ENCODE data around the gene CSTF3. TPM values are rescaled to one million over a fixed set of nuclear protein-coding genes. Genes with fewer than 3 reads are reported as not detected.
"Not testable (repeated sequence)": the region's sequence is repeated elsewhere in the genome, so short reads cannot be mapped to it uniquely, and the experiment has no call there.

The CSTF3 gene
- total RNA-seq, 1 experiment from 2014 or later = 28.5 TPM

DNA sequence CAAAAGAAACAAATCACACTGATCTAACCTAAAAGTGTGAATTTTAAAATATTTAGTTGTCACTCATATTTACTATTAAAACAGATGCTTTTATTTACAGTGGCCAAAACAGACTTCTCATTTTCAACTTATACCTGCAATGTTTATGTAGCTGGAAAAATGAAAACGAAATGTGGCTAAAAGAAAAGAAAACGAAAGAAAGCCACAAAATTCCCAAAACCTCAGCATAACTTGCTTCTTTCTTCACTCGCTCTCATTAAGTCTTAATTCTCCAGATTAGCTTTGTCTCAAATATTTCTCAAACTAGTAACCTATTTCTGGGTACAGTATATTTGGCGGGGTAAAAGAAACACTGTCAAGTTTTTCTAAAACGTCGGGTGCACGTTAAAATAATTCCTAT lies 693 bp downstream of the CSTF3 start:
- DNase-seq (ENCODE audit: low read depth) = no peak

DNA sequence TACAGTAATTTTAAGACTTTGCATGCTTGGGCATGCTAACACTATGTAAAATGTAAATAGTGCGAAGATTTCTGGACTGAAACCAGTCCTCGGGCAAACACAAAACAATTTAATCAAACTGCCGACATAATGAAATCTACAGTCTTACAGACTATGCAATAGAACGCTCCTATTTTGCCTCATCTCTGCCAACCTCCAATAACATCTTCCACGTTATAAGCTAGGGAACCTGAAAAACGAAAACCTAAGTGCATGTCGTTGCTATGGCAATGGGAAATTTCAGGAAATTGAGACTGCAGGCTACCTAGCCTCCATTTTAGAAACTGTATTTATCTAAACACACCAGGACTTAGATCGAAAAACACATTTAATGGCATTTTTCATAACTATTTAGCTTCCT lies 1.1 kb downstream of the CSTF3 start:
- peak; percentile 71 for DNase-seq (ENCODE audit: low read depth)

DNA sequence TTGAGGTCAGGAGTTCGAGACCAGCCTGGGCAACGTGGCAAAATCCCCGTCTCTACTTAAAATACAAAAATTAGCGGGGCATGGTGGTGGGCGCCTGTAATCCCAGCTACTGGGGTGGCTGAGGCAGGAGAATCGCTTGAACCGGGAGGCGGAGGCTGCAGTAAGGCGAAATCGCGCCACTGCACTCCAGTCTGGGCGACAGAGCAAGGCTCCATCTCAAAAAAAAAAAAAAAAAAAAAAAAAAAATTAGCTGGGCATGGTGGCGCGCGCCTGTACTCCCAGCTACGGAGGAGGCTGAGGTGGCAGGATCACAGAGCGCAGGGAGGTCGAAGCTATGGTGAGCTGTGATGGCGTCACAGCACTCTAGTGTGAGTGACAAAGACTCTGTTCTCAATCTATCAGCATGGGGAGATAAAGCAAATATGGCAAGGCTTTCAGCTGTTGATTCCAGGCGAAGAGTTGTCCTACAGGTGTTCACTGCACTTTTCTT lies 1.9 kb downstream of the CSTF3 start:
- DNase-seq (ENCODE audit: low read depth) = not testable (repeated sequence)

DNA sequence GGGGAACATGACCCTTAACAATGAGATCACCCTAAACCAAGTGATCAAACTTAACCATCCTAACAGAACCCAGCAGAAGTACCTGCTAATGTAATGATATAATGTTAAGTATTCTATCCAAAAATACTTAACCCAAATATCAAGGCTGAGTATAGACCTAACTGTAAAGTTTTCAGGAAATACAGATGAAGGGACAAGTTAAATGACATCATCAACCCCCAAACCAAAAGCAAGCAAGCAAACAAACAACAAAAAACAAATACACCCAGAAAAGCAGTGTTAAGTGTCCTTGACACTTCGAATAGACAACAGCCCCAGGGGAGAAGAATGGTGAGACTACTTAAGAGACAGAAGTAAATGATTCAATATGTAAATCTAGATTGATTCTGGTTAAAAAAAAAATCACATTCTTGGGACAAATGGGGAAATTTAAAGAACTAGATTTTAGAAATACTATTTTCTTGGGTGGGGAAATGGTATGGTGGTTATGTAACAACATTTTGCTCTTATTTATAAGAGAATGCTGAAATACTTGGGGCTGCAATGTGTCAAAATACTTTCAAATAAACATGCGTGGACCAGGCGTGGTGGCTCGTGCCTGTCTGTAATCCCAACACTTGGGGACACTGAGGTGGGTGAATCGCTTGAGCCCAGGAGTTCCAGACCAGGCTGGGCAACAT lies 2.5 kb downstream of the CSTF3 start:
- no peak for DNase-seq (ENCODE audit: low read depth)

DNA sequence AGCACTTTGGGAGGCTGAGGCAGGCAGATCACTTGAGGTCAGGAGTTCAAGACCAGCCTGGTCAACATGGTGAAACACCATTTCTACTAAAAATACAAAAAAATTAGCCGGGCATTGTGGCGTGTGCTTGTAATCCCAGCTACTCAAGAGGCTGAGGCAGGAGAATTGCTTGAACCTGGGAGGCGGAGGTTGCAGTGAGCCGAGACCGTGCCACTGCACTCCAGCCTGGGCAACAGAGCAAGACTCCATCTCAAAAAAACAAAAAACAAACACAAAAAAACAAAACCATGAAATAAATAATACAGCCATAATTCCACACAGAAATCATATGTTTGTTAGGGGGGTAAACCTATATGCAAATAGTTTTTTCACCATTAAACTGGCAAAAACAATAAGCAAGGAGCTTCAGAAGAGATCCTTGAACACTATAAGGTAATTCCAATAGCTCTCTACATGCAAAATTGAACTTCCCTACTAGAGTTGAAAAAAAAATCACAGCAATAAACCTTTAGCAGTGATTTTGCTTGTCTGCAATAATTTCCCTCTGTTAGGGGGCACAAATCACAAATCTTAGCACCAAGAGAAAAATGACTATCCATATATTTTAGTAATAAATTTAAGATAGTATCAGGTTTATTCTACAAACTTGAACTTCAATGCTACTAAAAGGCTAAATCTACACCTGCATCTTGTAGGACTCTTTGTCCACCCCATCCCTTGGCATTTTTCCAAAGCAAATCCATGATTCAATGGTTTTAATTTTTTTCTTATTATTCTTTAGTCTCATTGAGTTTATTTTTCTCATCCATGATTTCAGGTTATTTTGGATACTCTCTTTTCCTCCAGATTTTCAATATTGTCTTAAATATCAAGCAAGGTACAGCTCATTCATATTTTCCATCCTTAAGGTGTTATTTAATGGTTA lies 3.9 kb downstream of the CSTF3 start:
- DNase-seq (ENCODE audit: low read depth) = no peak

DNA sequence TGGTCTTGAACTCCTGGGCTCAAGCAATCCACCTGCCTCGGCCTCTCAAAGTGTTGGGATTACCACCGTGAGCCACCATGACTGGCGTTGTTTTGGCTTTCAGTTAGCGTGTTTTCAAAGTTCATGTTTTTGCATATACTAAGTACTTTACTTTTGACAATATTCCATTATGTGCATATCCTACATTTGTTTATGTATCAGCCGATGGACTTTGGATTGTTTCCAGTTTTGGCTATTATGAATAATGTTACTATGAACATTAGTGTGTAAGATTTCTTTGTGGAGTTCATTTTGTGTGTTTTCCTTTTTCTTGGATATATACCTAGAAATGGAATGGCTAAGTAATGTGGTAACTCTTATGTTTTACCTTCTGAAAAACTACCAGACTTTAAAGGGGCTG lies 9.9 kb downstream of the CSTF3 start:
- DNase-seq (ENCODE audit: low read depth) = no peak

DNA sequence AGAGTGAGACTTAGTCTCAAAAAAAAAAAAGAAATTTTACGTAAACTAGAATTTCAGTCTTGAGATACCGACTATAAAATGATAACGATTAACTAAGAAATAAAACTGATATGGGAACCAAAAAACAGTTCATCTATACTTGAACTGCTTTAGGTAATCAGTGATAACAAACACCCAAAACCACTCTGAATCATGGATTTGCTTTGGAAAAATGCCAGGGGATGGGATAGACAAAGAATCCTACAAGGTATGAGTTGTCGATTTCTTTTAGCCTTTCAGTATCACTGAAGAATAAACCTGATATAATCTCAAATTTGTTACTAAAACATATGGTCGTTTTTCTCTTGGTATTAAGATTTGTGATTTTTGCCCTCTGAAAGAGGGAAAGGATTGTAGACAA lies 13.7 kb downstream of the CSTF3 start:
- peak; percentile 58 for DNase-seq (ENCODE audit: low read depth)

DNA sequence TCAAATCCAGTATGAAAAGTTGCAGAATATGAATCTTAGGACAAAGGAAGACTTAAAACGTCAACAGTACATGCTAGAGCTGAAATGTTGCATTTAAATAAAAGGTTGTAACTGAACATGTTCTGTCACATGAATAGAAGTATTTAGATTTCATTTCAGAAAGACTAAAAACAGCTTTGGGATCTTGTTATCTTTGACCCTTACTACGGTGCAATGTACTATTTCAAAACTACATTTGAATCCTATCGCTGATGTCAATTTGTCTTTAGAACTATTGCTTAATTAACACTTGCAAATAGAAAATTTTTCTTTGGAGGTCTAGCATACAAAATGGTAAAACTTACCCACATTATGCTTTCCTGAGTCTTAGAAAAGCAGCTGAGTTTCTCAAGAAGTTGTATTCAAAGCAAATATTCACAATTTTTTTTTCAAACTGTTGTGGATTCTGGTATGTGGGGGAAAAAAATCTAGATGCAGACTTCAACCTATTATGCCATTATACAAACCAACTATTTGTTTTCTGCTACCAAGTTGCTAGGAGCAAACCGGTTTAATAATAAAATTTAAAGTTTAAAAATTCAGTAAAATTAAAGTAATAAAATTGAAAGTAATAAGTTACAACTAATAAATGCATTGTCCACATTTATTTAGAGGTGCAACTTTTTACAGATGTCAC lies 25.4 kb downstream of the CSTF3 start:
- no peak for DNase-seq (ENCODE audit: low read depth)

DNA sequence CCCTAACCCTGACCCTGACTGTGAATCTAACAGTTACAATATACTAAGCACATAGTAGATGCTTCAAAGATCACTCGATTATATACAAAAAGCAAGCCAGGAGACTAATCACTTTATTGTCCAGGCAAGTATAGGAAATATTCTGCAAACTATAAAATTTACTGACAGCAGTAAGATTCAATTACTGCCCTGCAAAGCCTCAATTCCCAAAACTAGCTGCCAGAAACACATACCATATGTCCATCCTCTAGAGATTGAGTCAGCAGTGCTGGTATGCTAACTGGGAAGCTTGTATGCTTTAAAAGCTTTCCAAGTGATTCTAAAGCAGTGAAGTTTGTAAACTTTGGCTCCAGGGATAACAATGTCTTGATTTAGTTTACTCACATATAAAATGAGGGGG lies 26.1 kb downstream of the CSTF3 start:
- no peak for DNase-seq (ENCODE audit: low read depth)

DNA sequence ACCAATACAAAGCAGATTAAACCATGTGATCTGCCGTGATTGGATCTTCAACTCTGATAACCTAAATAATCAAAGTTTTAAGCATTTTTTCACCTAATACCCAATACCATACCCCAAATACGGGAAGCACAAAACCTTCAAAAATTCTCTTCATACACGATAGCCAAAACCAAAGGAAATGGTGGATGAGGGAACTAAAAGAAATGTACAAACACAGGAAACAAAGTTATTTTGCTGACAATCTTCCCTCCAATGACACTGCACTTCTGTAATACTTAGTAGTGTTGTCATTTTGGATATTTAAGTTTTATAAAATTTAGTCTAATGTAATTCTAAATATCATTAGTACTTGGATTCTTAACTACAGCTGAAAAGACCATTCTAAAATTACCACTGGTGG lies 27.0 kb downstream of the CSTF3 start:
- no peak for DNase-seq (ENCODE audit: low read depth)

DNA sequence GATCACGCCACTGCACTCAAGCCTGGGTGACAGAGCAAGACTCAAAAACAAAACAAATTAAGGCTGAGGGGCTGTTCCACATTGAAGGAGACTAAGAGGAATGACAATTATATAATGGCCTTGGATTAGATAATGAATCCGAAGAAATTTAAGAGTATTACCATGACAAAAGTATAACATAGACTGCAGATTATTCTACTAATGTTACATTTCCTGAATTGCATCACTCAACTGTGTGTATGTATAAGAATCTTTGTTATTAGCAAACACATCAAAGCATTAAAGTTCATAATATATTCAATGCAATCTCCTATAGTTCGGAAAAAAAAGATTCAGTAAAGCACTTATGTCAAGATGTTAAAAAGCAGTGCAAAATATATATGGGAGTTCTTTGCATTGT lies 27.5 kb downstream of the CSTF3 start:
- DNase-seq (ENCODE audit: low read depth) = no peak

DNA sequence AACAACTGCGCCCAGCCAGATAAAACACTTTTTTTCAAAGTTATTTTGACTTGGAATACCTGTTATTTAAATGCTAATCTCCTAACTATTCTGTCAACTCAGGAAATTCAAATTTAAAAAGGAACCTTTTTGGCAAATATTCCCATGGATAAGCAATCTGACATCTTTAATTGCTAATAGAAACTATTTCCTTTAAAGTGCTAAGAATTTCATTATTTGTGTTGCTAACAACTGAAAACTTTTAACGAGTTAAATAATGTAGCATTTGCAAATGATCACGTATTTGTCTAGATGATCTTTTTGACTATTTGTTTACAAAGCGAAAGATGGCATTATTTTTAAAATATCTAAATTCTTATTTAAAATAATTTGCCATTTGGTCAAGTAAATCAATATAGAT lies 28.8 kb downstream of the CSTF3 start:
- DNase-seq (ENCODE audit: low read depth) = no peak

DNA sequence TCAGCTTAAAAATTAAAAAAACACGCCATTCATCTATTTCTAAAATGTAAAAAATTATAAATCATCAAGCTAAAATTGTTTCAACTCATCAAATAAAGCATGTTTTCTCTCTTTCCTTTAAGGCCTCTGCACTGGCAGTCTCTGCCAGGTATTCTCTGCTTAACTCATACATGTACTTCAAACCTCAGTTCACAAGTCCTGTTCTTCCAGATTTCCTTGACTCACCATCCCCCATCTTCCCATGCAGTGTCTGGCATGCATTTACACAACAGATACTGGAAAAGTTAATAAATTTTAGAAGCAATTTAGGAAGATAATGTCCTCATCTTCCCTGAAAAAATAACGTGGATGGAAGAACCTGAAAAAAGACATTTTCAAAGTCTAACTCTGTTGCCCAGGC lies 32.5 kb downstream of the CSTF3 start:
- DNase-seq (ENCODE audit: low read depth) = no peak

DNA sequence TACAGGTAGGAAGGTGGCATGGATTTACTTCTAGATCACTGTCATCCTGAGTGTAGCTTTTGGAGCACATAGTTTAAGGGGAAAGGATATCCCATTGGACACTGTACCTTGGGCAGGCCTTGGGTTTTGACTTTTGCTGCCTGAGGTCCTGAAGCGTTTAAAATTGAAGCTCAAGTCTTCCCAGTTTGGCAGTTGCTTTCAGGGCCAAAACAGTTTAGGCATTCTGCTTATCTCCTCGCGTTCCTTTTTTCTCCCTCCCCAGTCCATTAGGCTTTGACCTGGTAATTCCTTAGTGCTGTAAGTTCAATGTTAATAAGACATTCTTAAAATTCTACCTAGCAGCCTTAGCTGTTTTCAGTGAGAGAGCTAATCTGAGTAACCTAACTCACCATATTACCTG lies 35.7 kb downstream of the CSTF3 start:
- DNase-seq (ENCODE audit: low read depth) = no peak

DNA sequence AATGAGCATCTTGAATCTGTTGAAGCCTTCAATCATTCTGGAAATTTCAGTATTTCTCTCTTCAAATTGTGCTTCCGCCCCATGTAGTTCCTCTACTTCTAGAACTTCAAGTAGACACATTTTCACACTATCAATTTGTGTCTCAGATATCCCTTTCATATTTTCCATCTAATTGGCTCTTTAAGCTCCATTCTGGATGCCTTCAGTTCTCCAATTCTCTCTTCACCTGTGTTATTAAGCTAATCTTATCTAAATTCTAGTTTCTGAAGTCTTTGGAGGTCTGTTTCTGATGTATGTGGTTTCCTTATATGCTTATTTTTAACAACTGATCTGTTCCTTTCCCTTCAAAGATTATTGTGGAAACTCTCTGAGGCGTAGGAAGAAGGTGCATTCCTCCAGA lies 36.3 kb downstream of the CSTF3 start:
- DNase-seq (ENCODE audit: low read depth) = no peak

DNA sequence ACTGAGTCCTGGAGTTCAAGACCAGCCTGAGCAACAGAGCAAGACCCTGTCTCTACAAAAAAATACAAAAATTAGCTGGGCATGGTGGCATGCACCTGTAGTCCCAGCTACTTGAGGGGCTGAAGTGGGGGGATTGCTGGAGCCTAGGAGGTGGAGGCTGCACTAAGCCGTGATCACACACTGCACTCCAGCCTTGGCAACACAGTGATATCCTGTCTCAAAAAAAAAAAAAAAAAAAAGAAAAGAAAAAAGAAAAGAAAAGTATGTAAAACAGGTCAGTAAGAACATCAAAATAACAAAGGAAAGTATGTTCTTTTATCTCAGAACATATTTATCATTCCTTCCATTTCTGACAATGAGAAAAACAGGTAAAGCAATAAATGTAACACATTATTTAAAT lies 38.6 kb downstream of the CSTF3 start:
- not testable (repeated sequence) for DNase-seq (ENCODE audit: low read depth)

DNA sequence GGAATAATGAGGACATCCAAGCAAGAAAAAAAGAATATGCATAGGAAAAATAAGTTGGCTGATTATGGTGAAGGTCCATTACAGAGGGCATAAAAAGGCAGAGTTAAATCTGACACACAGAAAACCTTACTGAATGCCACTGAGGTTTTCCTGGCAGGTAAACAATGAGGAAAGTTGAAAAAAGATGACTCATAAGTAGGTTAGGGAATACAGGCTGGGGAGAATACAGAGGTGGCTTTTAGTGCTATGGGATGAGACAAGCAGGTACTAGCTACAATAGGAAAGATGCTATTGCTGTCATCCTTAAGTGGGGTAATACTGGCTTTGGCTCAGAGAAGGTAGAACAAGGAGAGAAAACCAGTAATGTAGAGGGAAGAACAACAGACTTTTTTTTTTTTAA lies 44.7 kb downstream of the CSTF3 start:
- DNase-seq (ENCODE audit: low read depth) = peak; percentile 69

DNA sequence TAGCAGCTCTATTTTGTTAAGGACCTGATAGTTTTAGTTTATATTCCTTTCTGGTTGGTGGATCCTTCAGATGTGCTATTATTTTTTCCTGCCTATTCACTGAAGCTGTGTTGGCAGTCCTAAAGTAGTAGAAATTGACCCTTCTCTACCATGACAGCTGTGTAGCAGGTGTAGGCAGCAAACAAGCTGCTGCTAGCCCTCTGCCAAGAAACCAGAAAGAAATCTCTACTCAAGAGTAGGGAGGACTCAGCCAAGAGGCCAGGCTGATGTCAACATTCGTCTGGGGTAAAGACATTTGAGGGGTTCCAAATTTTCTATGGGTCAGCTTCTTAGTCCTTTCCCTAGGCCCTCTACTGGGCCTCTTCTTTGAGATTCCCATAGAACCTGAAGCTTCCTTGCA lies 51.2 kb downstream of the CSTF3 start:
- DNase-seq (ENCODE audit: low read depth) = no peak

DNA sequence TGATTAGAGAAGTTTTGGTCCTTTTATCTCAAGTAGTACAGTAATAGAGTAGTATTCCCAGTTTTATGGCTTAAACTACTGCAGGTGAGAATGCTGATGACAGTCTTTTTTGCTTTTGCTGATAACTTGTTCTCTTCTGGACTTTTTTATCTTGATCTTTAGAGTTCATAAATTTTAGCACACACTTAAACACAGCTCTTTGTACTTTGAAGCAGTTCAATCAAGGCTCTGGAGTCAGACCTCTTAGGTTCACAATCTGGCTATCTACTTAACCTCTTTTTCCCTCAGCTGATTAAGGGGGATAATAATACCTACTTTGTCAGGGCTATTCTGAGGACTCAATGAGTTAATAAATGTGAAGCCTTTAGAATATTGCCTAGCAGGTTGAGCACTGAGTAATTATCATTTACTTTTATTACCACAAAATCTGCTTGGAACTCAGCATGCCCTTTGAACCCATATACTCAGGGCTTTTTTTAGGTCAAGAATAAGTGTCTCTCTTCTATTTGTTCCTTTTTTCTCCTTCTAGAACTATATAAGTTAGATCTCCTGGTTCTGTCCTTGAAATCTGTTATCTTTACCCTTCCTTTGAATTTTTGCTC lies 51.9 kb downstream of the CSTF3 start:
- no peak for DNase-seq (ENCODE audit: low read depth)

DNA sequence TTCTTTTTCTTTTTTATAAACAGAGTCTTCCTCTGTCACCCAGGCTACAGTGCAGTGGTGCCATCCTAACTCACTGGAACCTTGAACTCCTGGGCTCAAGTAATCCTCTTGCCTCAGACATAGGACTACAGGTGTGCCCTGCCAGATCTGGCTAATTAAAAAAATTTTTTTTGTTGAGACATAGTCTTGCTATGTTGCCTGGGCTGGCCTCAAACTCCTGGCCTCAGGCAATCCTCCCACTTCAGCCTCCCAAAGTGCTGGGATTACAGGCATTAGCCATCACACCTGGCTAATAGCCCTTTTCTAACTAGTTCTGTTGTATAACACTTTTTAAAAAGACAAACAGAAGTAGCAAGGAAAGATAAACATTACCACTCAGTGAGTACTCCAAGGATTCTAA lies 57.4 kb downstream of the CSTF3 start:
- no peak for DNase-seq (ENCODE audit: low read depth)

DNA sequence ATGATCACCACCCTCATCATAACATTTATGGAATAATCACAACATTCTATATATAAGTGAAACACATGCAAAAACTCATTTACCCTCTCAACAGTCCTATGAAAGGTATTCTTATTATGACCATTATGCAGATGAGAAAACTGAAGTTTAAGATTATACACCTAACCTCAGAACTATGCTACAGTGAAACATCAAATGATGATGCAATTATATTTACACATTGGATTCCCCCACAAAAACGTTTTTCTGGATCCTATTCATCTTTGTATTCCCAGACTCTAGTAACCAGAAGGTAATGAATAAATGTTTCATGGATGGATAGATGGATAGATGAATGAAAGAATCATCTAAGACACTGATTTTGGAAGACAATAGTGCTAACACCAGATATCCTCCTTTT lies 67.1 kb downstream of the CSTF3 start:
- DNase-seq (ENCODE audit: low read depth) = no peak

DNA sequence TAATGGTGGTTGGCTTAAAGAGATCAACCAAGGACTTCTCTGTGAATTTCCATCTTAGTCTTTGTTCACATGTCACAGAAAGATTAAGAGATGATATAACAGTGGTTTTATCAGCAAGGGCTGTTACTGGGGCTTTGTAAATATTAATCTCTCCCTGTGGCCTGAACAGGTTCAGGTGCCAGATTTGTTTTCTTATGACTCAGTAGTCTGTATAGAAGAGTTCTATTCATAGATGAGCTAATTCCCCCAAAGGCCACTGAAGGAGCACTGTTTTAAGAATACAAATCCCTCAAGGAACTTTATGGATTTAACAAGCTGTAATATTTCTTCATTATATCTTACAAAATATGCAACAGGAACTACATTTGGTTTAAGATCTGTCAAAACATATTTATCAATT lies 71.5 kb downstream of the CSTF3 start:
- DNase-seq (ENCODE audit: low read depth) = peak; percentile 58
